ENCODE results near the gene BIRC3.
A peak's percentile ranks its signal among the peaks of the same experiment; 100 is the strongest.
"Not testable (repeated sequence)": the region's sequence is repeated elsewhere in the genome, so short reads cannot be mapped to it uniquely, and the experiment has no call there.

Gene BIRC3

DNA sequence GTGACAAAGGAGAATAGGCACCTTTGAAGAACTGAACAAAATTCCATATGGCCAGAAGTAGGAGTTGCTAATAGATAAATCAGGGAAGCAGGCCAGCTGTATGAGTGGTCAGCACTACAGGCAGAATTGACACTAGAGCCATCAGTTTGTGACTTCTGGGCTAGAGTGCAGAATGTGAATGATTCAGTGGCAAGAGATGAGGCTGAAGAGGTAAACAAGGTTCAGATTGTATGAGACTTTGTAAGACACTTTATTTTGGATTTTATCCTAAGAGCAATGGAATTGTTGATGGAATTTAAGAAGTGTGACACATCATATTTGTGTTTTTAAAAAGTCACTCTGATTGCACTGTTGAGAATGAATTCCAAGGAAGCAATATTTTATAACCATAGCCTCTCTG lies 12.9 kb downstream of the BIRC3 start:
- DNase-seq = peak; percentile 28

DNA sequence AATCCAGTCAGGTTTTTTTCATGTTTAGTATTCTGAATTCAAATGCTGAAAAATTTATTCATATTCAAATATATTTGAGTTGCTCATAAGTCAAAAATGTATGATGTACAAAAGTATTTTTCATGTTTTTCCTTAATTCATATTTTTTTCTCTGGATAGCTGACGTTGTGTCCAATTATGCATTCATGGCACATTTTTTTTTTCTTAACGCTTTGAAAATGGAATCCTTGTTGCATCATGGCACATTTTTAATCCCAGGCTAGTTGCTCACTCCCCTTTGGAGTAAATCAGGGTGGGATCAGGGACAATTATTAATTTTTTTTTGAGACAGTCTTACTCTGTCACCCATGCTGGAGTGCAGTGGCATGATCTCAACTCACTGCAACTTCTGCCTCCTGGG lies 14.1 kb downstream of the BIRC3 start:
- no peak for DNase-seq

DNA sequence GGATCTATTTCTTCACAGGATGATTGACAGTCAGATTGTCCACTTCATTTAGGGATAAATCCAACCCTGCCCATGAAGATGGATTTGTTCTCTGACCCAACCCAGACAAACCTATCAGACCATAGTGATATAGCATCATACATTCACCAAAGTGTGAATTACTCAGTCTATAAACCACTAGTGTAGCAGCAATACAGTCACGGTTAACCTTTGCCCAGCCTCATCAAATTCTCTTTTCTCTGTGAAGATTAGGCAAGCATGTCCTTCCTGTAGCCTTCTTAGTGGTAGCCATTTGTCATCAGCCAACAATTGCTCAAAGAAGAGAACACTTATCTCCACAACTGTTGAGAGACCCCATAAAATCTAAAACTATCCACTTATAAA lies 15.3 kb downstream of the BIRC3 start:
- no peak for DNase-seq

DNA sequence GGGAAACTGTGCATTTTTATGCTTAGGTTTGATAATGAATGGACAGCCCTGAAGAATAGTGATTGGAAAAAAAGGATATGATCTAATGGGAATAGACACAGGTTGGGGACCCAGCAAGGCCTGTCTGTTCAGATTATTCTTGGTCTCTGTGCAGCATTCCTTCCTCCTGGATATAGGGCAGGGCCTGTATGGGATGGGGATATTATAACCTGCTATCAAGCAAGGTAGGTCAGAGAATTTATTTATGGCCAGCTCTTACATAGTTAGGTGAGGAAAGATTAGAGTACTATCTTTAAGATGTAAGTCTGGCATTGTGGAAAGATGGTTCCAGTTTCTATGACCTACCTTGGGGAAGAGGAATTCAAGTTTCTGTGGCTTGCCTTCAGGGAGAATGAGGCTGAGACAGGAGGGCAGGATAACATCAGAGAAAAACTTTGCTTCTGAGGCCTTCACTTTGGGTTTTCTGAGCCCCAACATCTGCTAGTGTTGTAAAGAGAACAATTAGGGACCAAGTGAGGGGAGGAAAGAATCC lies 21.3 kb downstream of the BIRC3 start:
- no peak for DNase-seq

DNA sequence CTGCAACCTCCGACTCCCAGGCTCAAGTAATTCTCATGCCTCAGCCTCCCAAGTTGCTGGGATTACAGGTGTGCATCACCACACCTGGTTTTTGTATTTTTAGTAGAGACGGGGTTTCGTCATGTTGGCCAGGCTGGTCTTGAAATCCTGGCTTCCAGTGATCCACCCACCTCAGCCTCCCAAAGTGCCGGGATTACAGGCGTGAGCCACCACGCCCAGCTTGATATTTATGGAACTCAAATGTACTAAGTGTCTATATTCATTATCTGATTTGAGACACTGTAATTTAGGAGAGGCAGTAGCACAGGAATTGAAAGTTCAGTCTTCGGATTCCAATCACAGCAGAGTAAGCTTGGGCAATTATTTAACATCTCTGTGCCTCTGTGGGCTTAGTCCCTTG lies 24.0 kb downstream of the BIRC3 start:
- not testable (repeated sequence) for DNase-seq

DNA sequence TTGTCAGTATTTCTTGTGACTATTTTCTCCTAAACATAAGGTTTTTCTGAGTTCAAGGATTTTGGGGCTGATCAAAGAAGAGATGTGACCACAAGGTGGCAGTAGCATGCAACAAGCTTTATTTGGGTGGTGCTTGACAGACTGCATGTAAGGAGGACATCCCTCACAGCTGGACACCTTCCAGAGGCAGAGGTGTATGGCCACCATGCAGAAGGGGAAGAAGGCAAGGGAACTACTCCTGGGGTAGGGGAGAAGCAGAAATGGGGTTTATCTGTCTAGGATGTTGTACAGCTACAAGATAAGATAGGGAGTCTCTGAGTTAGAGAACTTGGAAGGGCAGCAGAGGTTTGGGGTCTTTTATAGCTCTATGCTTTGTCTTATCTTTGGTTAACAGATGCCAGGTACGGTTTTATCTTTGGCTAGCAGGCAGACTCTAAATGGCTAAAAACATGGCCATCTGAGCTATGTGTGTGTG lies 24.6 kb downstream of the BIRC3 start:
- DNase-seq = peak; percentile 86

DNA sequence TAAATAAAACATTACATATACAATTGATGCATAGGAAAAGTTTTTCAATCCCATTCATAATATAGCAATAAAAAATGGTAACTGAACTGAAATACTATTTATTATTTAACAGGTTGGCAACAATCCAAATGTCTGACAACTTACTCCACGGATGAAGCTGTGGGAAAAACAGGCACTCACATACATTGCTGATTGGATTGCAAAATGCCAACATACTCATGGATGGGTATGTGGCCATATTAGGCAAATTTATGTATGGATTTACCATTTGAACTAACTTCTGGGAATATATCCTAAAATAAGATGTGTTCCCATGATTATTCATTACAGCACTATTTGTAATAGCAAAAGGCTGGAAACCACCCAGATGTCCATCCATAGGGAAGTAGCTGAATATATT lies 26.5 kb downstream of the BIRC3 start:
- peak; percentile 85 for DNase-seq

DNA sequence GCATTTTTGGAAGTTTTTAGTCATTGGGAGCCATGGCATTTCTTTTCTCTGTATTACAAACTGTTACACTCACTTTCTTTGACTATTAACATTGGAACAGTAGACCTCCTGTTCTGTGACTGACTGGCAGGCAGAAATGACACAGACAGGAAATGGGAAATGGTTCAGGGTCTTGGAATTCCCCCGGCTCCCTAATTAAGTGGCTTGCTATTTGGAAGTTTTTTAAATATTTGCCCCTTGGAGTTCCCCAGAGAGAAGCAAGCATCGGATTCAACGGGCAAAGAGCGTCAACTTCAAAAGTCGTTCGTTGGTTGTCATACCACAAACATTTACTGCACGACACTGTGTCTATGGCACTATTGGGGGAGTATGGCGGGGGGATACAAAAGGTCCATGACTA lies 28.6 kb downstream of the BIRC3 start:
- peak; percentile 85 for DNase-seq

DNA sequence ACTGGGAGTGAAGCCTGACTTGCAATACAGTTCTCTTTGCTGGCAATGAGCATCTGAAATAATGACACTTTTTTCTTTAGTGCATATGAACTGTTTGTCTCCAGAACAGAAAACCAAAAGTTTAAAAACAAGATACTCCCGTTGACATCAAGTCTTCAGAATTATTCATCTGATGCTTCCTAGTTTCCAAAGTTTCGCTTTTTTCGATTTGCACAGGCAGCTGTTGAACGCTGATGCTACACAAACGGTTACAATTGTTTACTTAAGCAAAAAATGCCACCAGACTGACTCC lies 29.1 kb downstream of the BIRC3 start:
- no peak for DNase-seq

DNA sequence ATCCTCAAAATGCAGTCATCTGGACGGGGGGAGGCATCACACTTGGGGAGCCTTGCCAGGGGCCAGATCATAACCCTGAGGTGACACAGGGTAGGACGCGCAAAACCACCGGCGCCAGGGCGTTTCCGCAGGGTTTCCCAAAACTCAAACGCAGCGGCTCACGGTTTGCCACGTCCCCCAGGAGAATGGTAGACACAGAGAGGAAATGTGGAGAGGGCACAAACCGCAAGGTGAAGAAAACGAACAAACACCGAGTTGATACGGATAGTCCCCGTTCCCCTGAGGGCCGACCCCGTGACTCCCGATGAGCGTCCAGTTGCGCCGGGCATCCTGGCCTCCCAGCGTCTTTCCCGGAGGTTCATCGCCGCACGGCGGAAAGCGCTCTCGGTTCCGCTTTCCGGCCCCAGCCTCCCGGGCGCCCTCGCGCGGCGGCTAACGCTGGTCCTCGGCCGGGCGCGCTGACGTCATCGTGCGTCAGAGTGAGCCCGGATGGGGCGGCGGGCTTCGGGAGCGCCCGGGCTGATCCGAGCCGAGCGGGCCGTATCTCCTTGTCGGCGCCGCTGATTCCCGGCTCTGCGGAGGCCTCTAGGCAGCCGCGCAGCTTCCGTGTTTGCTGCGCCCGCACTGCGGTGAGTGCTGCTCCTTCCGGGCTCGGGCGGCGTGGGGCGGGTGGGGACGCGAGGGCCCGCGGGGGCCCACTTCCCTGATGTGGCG lies 29.6 kb downstream of the BIRC3 start, which contains the start of gene BIRC2:
BIRC2 (plus strand) TSS at position 467 of the 714 bp plus-strand sequence. CDS start 2,641 bp downstream, outside the sequence.
- DNase-seq = peak; percentile 93

DNA sequence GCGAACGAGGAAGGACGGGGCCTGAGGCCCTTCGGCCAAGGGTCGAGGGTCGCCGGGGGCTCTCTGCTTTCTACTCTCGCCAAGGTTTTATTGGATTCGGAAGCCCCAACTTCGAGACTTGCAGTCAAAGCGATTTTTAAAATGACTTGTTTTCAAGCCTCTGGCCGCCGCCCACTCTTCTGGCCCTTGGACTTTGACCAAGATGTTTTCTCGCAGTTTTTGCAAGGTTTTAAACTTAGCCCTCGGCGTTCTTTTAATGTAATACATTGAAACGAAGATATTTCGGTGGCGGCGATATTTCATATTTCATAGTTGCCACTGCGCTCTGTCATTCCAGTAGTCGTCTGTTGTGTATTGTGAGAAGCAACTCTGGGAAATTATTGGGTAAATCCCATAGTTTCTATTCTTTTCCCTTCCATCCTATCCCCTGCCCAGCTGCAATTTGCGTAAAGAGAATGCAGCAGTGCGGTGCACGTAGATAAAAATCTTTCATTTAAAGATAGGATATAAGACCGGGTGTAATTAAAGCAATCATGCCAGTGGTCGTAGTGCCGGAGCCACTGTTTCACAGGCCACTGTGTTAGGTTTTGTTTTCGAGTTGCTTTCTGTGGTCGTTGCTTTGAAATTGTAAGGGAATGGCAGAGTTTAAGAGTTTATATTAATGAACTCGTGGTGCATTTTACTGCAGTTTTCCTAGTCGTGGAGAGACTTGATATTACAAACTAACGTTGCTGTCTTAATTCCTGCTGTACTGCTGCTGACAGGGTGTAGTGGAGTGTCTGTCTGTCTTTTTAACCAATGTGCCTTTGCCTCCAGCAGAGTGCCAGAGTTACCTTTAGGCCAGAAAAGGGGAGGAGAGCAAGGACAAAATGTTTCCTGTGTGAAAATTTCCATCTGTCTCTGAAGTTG lies 30.4 kb downstream of the BIRC3 start:
- DNase-seq = peak; percentile 27

DNA sequence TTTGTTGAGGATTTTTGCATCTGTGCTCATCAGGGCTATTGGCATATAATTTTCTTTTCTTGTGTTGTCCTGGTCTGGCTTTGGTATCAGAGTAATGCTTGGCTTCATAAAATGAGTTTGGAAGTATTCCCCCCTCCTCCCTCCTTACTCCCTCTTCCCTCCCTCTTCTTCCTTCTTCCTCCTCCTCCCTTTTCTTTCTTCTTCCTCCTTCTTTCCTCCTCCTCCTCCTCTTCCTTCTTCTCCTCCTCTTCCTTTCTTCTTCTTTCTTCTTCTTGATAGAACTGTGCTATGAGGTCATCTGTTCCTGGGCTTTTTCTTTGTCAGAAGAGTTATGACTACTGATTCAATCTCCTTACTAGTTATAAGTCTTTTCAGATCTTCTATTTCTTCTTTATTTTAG lies 39.8 kb downstream of the BIRC3 start:
- no peak for DNase-seq

DNA sequence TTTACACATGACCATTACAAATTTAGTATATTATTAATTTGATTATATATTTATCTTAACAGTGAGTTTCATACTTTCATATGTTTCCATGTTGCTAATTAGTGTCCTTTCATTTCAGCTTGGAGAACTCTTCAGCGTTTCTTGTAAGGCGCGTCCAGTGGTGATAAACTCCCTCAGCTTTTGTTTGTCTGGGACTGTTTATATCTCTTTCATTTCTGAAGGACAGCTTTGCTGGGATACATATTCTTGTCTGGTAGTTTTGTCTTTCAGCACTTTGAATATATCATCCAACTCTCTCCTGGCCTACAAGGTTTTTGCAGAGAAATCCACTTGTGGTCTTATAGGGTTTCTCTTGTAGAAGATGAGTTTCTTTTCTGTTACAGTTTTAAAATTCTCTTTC lies 42.1 kb downstream of the BIRC3 start:
- no peak for DNase-seq

DNA sequence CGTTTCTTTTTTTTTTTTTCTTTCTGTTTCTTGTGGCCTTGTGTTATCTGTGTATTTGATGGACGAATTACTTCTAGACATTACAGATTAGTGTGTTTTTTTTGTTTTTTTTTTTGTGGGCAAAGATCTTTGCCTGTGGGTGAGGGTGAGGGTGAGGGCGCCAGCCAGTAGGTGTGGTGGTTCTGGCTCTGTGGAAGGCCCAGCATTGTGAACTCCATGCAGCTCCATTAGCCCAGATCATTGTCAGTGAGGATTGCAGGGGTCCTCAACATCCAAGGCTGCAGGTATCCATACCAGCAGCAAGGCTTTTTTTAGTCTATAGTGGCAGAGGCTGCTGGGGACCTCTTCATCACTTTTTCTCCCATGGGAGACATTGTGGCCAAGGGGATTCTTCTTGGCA lies 43.4 kb downstream of the BIRC3 start:
- DNase-seq = no peak

DNA sequence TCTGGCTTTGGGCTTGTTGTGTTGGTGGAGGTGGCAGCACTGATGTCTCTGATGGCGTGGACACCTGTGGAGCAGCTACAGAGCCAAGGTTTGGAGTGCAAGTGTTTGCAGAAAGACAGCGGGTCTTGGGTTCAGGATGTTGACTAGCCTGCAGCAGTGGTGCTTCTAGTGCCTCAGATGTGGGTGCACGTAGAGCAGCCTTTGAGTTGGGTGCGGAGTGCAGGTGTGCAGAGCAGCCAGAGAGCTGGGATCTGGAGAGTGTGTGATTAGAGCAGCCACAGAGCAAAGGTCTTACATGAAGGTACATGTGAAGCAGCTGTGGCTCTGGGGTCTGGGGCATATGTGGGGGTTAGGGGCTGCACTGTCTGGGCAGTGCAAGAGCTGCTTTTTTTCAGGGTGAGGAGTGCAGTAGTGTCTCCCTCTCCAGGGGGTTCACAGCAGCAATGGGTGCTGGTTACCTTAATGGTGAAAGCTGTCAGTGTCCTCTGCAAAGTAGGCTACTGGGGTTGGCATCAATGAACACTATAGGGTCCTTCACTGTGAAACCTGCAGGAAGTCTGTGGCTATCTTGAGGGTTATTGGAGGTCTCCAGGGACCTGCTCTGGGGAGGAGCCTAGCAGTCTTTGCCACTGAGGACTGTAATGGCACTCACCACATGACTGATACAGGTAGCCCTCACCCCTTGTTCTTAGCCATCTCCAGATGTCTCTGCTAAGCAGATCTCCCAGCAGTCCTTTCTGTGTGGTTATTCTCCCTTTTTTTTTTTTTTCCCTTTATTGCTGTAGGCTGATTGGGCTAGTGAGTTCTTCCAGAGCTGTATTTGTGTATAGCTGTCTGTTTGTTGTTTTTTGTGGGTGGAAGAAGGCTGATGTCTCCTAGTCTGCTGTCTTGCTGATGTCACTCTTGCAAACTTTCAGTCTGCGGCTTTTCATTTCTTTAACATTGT lies 44.1 kb downstream of the BIRC3 start:
- DNase-seq = peak; percentile 59

DNA sequence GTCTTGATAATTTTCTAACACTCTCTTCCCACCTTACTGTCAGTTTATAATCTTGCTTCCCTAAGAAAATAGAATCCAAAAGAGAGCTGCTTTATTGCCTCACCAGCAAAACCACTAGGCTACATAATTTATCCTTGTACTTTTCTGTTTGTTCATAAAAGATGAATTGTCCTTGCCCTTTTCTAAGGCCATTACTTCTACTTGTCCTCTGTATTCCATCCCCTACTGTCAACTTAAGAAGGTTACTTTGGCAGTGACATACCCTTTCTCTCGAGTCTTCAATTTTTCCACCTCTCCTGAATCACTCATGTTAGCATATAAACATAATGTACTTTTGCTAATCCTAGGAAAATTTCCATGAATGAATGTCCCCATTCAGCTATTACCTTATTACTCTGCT lies 47.7 kb downstream of the BIRC3 start:
- no peak for DNase-seq

DNA sequence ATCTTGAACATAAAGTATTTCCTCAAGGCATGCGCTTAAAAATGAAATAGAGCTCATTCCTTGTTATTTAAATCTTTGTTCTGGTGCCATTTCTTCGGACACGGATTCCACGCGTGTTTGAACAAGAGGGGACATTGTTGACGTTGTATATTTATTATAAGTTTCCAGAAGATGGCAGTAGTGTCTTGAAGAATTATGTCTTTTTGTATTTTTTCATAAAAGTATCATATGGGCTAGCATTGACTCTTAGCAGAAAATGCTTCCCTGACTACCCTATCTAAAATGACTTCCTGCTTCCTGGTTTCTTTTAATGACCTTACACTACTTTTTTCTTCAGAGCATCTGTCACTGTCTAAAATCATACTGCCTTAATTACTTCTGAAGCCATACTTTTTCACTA lies 50.1 kb downstream of the BIRC3 start:
- peak; percentile 8 for DNase-seq

DNA sequence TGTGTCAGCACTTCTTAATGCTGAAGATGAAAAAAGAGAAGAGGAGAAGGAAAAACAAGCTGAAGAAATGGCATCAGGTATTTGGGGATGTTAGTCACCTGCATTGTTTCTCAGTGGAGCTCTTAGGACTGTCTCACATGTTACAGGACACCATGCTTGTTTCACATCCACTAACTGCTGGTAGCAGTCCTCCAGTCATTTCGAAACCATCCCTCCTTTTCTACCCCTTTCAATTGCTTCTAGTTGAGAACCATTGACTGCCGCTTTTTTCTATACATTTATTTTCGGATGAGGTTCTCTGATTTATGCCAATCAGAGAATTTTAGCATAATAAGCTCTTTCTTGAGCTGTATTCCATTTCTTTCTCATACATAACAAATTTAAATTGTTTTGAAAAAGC lies 51.2 kb downstream of the BIRC3 start:
- no peak for DNase-seq

DNA sequence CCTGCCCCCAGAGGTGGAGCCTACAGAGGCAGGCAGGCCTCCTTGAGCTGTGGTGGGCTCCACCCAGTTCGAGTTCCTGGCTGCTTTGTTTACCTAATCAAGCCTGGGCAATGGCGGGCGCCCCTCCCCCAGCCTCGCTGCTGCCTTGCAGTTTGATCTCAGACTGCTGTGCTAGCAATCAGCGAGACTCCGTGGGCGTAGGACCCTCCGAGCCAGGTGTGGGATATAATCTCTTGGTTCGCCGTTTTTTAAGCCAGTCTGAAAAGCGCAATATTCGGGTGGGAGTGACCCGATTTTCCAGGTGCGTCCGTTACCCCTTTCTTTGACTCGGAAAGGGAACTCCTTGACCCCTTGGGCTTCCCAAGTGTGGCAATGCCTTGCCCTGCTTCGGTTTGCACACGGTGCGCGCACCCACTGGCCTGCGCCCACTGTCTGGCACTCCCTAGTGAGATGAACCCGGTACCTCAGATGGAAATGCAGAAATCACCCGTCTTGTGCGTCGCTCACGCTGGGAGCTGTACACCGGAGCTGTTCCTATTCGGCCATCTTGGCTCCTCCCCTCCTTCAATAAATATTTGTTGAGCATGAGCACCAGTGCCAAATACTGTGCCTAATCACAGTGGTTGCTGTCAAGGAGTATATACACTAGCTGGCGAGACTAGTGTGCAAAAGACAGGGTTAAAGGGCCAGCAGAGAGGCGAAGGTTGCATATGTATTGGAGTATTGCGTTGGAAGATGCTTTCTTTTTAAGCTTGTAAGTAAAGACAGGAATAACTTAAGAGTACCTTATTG lies 57.5 kb downstream of the BIRC3 start:
- not testable (repeated sequence) for DNase-seq

DNA sequence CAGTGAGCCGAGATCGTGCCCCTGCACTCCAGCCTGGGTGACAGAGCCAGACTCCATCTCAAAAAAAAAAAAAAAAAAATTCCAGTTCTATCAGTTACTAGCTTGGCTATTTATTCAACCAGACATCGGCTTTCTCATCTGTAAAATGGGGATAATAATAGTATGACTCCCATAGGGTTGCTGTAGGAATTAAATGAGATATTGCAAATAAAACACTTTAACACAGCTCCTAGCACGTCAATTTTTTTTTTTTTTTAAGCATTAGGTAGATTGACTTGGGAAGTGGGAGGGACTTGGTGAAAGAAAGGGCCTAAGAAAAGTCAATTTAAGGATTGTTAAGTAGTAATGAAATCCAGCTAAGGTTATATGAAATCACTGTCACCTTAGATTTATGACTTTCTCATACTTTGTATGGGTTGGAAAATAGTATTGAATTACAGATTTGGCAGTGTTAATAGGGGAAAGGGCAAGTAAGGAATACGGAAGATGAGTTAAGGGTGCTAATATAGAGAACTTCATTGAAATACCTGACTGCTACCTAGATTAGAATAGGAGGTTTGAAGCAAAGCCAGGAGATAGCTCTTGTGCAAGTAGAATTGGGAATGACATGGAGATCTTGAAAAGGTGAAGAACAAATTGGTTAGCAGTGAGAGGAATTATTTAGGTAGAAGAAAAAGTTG lies 58.6 kb downstream of the BIRC3 start:
- DNase-seq = no peak

DNA sequence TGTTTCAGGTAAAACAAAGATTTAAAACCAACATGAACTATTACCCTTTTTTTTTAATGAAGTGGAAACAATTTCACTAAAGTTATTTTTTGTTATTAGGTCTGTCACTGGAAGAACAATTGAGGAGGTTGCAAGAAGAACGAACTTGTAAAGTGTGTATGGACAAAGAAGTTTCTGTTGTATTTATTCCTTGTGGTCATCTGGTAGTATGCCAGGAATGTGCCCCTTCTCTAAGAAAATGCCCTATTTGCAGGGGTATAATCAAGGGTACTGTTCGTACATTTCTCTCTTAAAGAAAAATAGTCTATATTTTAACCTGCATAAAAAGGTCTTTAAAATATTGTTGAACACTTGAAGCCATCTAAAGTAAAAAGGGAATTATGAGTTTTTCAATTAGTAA lies 60.6 kb downstream of the BIRC3 start:
- no peak for DNase-seq

All from fibroblast of skin of abdomen (primary cell).